Measurements from ENCODE around the gene TXNDC12. TPM values are rescaled to one million over a fixed set of nuclear protein-coding genes. Genes with fewer than 3 reads are reported as not detected.
"Not testable (repeated sequence)": the region's sequence is repeated elsewhere in the genome, so short reads cannot be mapped to it uniquely, and the experiment has no call there.

The TXNDC12 gene
- 39.9 TPM for total RNA-seq
- polyA plus RNA-seq, result 100 to 1,000 TPM in 2 of 4 donors, 10 to 100 TPM in 2; 89.8 to 114 (median 95.9) TPM

- Mint-ChIP-seq H3K4me3 (peak within 1 kb of the TSS; percentile 91 to 100 (median 98)), H3K9me3 (no peaks in the 10 kb centered on the region), H3K4me1 (peaks cover 18 to 72% (median 53%) of the 10 kb centered on the region in 4 donors), H3K27ac (peak within 1 kb of the TSS; percentile 95 to 99 (median 97)), H3K27me3 (peaks cover 5% of the 10 kb centered on the region), H3K36me3 (peaks cover 15% of the 10 kb centered on the region)
- Histone ChIP-seq H3K4me3 (ENCODE audit: low read depth, low read length) (peak within 1 kb of the TSS; percentile 100), H3K4me1 (ENCODE audit: control insufficient read depth, insufficient read depth, low read length, poor library complexity, severe bottlenecking) (peaks cover 48% of the 10 kb centered on the region), H3K9me3 (ENCODE audit: control insufficient read depth in 2 of 2, low read length in 2 of 2) (no peaks in the 10 kb centered on the region), H3K27me3 (ENCODE audit: control insufficient read depth, insufficient read depth, low read length) (no peaks in the 10 kb centered on the region), H3K36me3 (ENCODE audit: control insufficient read depth, insufficient read depth, low read length) (peaks cover 8% of the 10 kb centered on the region), H3K27ac (ENCODE audit: insufficient read depth, low read length, poor library complexity, severe bottlenecking) (peak within 1 kb of the TSS; percentile 88)
- peak; percentile 21 to 25 for ATAC-seq (ENCODE audit: low read depth in 2 of 2)
- peak; percentile 61 to 86 (median 64) for DNase-seq
These were observed at the start of gene TXNDC12 for GRCh38 chr1:52055066-52055865. Gene TXNDC12, minus strand, starts transcription at chr1:52055191. Its CDS starts 95 bp downstream, at chr1:52055096.

- DNase-seq, result peak in 1 of 3 donors; percentile 22
- Mint-ChIP-seq H3K4me1 (peaks cover 0 to 3% (median 1%) of the 10 kb centered on the region in 4 donors), H3K36me3 (no peaks in the 10 kb centered on the region), H3K4me3 (no peak overlapping the region), H3K9me3 (no peaks in the 10 kb centered on the region), H3K27me3 (peaks cover 14% of the 10 kb centered on the region), H3K27ac (no peak overlapping the region)
- H3K4me3 ChIP-seq (ENCODE audit: low read depth, low read length), result no peak overlapping the region
- H3K36me3 ChIP-seq (ENCODE audit: control insufficient read depth, insufficient read depth, low read length), result no peaks in the 10 kb centered on the region
- H3K27ac ChIP-seq (ENCODE audit: insufficient read depth, low read length, poor library complexity, severe bottlenecking), result no peak overlapping the region
- H3K9me3 ChIP-seq (ENCODE audit: control insufficient read depth in 2 of 2, low read length in 2 of 2), result no peaks in the 10 kb centered on the region
- no peak for ATAC-seq (ENCODE audit: low read depth in 2 of 2)
- H3K27me3 ChIP-seq (ENCODE audit: control insufficient read depth, insufficient read depth, low read length), result no peaks in the 10 kb centered on the region
- H3K4me1 ChIP-seq (ENCODE audit: control insufficient read depth, insufficient read depth, low read length, poor library complexity, severe bottlenecking), result no peaks in the 10 kb centered on the region
These were observed 47.5 kb upstream of the TXNDC12 start for GRCh38 chr1:52102336-52103013.

GRCh38 chr1:52098139-52098871 lies 43.3 kb upstream of the TXNDC12 start:
- H3K9me3 Mint-ChIP-seq, result no peaks in the 10 kb centered on the region

GRCh38 chr1:52096216-52096615 lies 41.2 kb upstream of the TXNDC12 start:
- H3K36me3 ChIP-seq (ENCODE audit: control insufficient read depth, insufficient read depth, low read length), result no peaks in the 10 kb centered on the region
- Mint-ChIP-seq H3K4me3 (no peak overlapping the region), H3K9me3 (peaks cover 0 to 3% (median 0%) of the 10 kb centered on the region in 7 donors), H3K4me1 (peaks cover 0 to 2% (median 0%) of the 10 kb centered on the region in 4 donors), H3K27me3 (peaks cover 19% of the 10 kb centered on the region), H3K27ac (no peak overlapping the region), H3K36me3 (no peaks in the 10 kb centered on the region)
- no peaks in the 10 kb centered on the region for H3K4me1 ChIP-seq (ENCODE audit: control insufficient read depth, insufficient read depth, low read length, poor library complexity, severe bottlenecking)
- DNase-seq (no peak), ATAC-seq (ENCODE audit: low read depth in 2 of 2) (no peak)
- no peak overlapping the region for H3K27ac ChIP-seq (ENCODE audit: insufficient read depth, low read length, poor library complexity, severe bottlenecking)
- H3K27me3 ChIP-seq (ENCODE audit: control insufficient read depth, insufficient read depth, low read length), result no peaks in the 10 kb centered on the region
- no peak overlapping the region for H3K4me3 ChIP-seq (ENCODE audit: low read depth, low read length)
- no peaks in the 10 kb centered on the region for H3K9me3 ChIP-seq (ENCODE audit: control insufficient read depth in 2 of 2, low read length in 2 of 2)

More at GRCh38 chr1:52098139-52098871, 43.3 kb upstream of the TXNDC12 start:
- DNase-seq (no peak), ATAC-seq (ENCODE audit: low read depth in 2 of 2) (no peak)
- no peaks in the 10 kb centered on the region for H3K36me3 ChIP-seq (ENCODE audit: control insufficient read depth, insufficient read depth, low read length)
- H3K27ac ChIP-seq (ENCODE audit: insufficient read depth, low read length, poor library complexity, severe bottlenecking), result no peak overlapping the region
- H3K4me1 ChIP-seq (ENCODE audit: control insufficient read depth, insufficient read depth, low read length, poor library complexity, severe bottlenecking), result no peaks in the 10 kb centered on the region
- Mint-ChIP-seq H3K4me1 (peaks cover 0 to 4% (median 1%) of the 10 kb centered on the region in 4 donors), H3K27me3 (peaks cover 19% of the 10 kb centered on the region), H3K4me3 (no peak overlapping the region), H3K36me3 (no peaks in the 10 kb centered on the region), H3K27ac (no peak overlapping the region)
- no peak overlapping the region for H3K4me3 ChIP-seq (ENCODE audit: low read depth, low read length)
- H3K27me3 ChIP-seq (ENCODE audit: control insufficient read depth, insufficient read depth, low read length), result no peaks in the 10 kb centered on the region
- no peaks in the 10 kb centered on the region for H3K9me3 ChIP-seq (ENCODE audit: control insufficient read depth in 2 of 2, low read length in 2 of 2)

- not testable (repeated sequence) for H3K27ac ChIP-seq (ENCODE audit: insufficient read depth, low read length, poor library complexity, severe bottlenecking); H3K36me3 Mint-ChIP-seq; ATAC-seq (ENCODE audit: low read depth in 2 of 2); H3K27ac Mint-ChIP-seq; H3K9me3 Mint-ChIP-seq; DNase-seq; H3K4me3 Mint-ChIP-seq; H3K4me1 Mint-ChIP-seq; H3K4me3 ChIP-seq (ENCODE audit: low read depth, low read length); H3K27me3 ChIP-seq (ENCODE audit: control insufficient read depth, insufficient read depth, low read length); H3K4me1 ChIP-seq (ENCODE audit: control insufficient read depth, insufficient read depth, low read length, poor library complexity, severe bottlenecking); H3K9me3 ChIP-seq (ENCODE audit: control insufficient read depth in 2 of 2, low read length in 2 of 2)
- H3K27me3 Mint-ChIP-seq, result peaks cover 16% of the 10 kb centered on the region
- peaks cover 14% of the 10 kb centered on the region for H3K36me3 ChIP-seq (ENCODE audit: control insufficient read depth, insufficient read depth, low read length)
These were observed 39.3 kb upstream of the TXNDC12 start for GRCh38 chr1:52094300-52094699.

GRCh38 chr1:52087892-52088291 lies 32.9 kb upstream of the TXNDC12 start:
- H3K36me3 ChIP-seq (ENCODE audit: control insufficient read depth, insufficient read depth, low read length), result peaks cover 32% of the 10 kb centered on the region
- not testable (repeated sequence) for H3K27ac ChIP-seq (ENCODE audit: insufficient read depth, low read length, poor library complexity, severe bottlenecking); H3K27me3 ChIP-seq (ENCODE audit: control insufficient read depth, insufficient read depth, low read length); DNase-seq; ATAC-seq (ENCODE audit: low read depth in 2 of 2); H3K9me3 Mint-ChIP-seq; H3K9me3 ChIP-seq (ENCODE audit: control insufficient read depth in 2 of 2, low read length in 2 of 2); H3K4me1 ChIP-seq (ENCODE audit: control insufficient read depth, insufficient read depth, low read length, poor library complexity, severe bottlenecking); H3K4me3 ChIP-seq (ENCODE audit: low read depth, low read length); H3K4me3 Mint-ChIP-seq; H3K27me3 Mint-ChIP-seq; H3K4me1 Mint-ChIP-seq
- H3K36me3 Mint-ChIP-seq, result peaks cover 36% of the 10 kb centered on the region
- peak overlapping the region in 1 of 3 donors; percentile 19 for H3K27ac Mint-ChIP-seq

GRCh38 chr1:52080014-52080415 lies 25.0 kb upstream of the TXNDC12 start:
- Histone ChIP-seq H3K9me3 (ENCODE audit: control insufficient read depth in 2 of 2, low read length in 2 of 2) (no peaks in the 10 kb centered on the region), H3K27ac (ENCODE audit: insufficient read depth, low read length, poor library complexity, severe bottlenecking) (no peak overlapping the region), H3K4me1 (ENCODE audit: control insufficient read depth, insufficient read depth, low read length, poor library complexity, severe bottlenecking) (no peaks in the 10 kb centered on the region), H3K36me3 (ENCODE audit: control insufficient read depth, insufficient read depth, low read length) (peaks cover 28% of the 10 kb centered on the region), H3K27me3 (ENCODE audit: control insufficient read depth, insufficient read depth, low read length) (no peaks in the 10 kb centered on the region), H3K4me3 (ENCODE audit: low read depth, low read length) (no peak overlapping the region)
- no peak for DNase-seq
- Mint-ChIP-seq H3K27ac (peak overlapping the region in 1 of 3 donors; percentile 29), H3K27me3 (no peaks in the 10 kb centered on the region), H3K9me3 (no peaks in the 10 kb centered on the region), H3K4me1 (peaks cover 10 to 21% (median 16%) of the 10 kb centered on the region in 4 donors), H3K4me3 (no peak overlapping the region), H3K36me3 (peaks cover 4% of the 10 kb centered on the region)
- no peak for ATAC-seq (ENCODE audit: low read depth in 2 of 2)
